ENCODE results near the gene LUZP2.

DNA sequence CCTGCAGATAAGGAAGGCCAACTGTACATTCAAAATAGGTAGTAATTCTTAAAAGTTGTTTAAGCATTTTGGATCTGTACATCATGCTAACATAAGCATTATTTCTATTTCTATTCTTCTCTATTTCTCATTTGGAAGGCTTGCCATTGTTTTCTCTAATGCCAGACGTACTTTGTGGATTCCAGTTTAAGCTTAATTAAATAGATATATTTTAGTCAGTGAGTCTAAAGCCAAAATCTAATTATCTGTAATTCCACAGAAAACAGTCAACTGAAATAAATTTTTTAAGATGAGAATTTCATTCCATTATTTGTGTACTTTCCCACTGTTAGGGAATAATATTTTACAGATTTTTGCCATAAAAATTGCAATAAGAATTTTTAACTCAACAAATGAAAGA, 123.0 kb downstream of the LUZP2 start:
- TF ChIP-seq, protein P1, sequence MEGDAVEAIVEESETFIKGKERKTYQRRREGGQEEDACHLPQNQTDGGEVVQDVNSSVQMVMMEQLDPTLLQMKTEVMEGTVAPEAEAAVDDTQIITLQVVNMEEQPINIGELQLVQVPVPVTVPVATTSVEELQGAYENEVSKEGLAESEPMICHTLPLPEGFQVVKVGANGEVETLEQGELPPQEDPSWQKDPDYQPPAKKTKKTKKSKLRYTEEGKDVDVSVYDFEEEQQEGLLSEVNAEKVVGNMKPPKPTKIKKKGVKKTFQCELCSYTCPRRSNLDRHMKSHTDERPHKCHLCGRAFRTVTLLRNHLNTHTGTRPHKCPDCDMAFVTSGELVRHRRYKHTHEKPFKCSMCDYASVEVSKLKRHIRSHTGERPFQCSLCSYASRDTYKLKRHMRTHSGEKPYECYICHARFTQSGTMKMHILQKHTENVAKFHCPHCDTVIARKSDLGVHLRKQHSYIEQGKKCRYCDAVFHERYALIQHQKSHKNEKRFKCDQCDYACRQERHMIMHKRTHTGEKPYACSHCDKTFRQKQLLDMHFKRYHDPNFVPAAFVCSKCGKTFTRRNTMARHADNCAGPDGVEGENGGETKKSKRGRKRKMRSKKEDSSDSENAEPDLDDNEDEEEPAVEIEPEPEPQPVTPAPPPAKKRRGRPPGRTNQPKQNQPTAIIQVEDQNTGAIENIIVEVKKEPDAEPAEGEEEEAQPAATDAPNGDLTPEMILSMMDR (IDR thresholded peaks at IDR 0.05): no peak
- no peak for TF ChIP-seq EP300 (IDR thresholded peaks at IDR 0.05)
